Calu3 (cell line): ENCODE data around the gene PFKFB2. TPM values are rescaled to one million over a fixed set of nuclear protein-coding genes. Genes with fewer than 3 reads are reported as not detected.
"Not testable (repeated sequence)": the region's sequence is repeated elsewhere in the genome, so short reads cannot be mapped to it uniquely, and the experiment has no call there.

ENCODE experiments used
- BruUV-seq: library from RNA; stranded (reverse); fragments of 400-500 nt; replicated peaks from 2 replicates; lab custom pipeline; 2021; lab: Mats Ljungman, UMichigan
- CTCF ChIA-PET: fragments of 300-600 bp; sonication (Branson Sonifier 250); formaldehyde crosslinking; loops from one replicate; lab custom pipeline; 2022; ENCODE audit warnings: antibody characterized with exemption; lab: Charles Lee
- DNase-seq: peaks from one replicate; pipeline ENCODE4 v3.0.0; 2022
- H3K27ac Mint-ChIP-seq: one replicate; pipeline ENCODE4 v1.8.0; 2022; ENCODE audit warnings: mixed read lengths; ENCODE audit not compliant: unreplicated experiment
- H3K27me3 Mint-ChIP-seq: one replicate; pipeline ENCODE4 v1.8.0; 2022; ENCODE audit warnings: mixed read lengths; ENCODE audit not compliant: unreplicated experiment
- H3K36me3 Mint-ChIP-seq: one replicate; pipeline ENCODE4 v1.8.0; 2022; ENCODE audit warnings: mild to moderate bottlenecking, moderate library complexity, mixed read lengths; ENCODE audit not compliant: insufficient read depth, unreplicated experiment
- H3K4me1 Mint-ChIP-seq: one replicate; pipeline ENCODE4 v1.8.0; 2022; ENCODE audit warnings: mild to moderate bottlenecking, low read depth, mixed read lengths; ENCODE audit not compliant: unreplicated experiment
- H3K4me3 Mint-ChIP-seq: one replicate; pipeline ENCODE4 v1.8.0; 2022; ENCODE audit warnings: mild to moderate bottlenecking, low read depth, moderate library complexity, mixed read lengths; ENCODE audit not compliant: unreplicated experiment
- H3K9me3 Mint-ChIP-seq: one replicate; pipeline ENCODE4 v1.8.0; 2022; ENCODE audit warnings: low read depth, mixed read lengths; ENCODE audit not compliant: unreplicated experiment
- intact Hi-C: fragments of 100-400 bp; cut with micrococcal nuclease; formaldehyde crosslinking; loops from one replicate; pipeline ENCODE4 v1.10.0; 2022; ENCODE audit not compliant: unreplicated experiment
- total RNA-seq: library from RNA; stranded (reverse); gene quantifications from 2 replicates; pipeline ENCODE4 v1.2.3, GENCODE V29; 2022
- TF ChIP-seq, protein P1 (sequence below): fragments of 200-600 bp; IDR thresholded peaks from one replicate; pipeline ENCODE4 v1.8.0; 2022; ENCODE audit warnings: antibody characterized with exemption; ENCODE audit not compliant: unreplicated experiment

Gene PFKFB2
- total RNA-seq, 1 experiment from 2014 or later, result 54.4 TPM

DNA sequence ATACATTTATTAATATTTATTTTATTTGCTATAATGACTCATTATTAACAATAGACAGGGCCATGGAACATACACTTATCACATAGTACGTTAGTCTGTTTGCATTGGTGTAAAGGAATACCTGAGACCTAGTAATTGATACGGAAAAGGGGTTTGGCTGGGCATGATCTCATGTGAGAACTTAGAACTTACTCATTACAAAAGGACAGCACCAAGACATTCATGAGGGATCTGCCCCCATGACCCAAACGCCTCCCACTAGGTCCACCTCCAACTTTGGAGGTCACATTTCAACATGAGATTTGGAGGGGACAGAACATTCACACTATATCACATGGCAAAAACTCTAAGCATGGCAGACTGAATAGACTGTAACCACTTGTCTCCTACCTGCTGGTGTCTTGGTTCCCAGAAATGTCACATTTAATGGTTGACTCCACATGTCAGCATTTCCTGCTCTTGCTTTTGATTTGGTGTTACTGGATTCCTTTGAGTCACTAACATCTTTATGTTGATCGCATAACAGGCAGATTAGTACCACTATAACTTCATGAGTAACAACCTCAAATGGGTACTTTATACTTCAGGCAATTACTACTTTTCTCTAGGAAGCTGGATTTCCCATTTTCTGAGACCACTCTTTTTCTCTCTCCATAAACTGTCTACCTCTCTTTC lies 17.1 kb upstream of the PFKFB2 start:
- CTCF ChIA-PET, result interaction anchor here (1.5 kb wide), 2 partner anchors 14 to 31 kb away, joined by 3 to 5 read pairs; no protein-coding TSS in a partner anchor
- Mint-ChIP-seq H3K9me3 (no peaks in the 10 kb centered on the region), H3K4me1 (peaks cover 8% of the 10 kb centered on the region), H3K36me3 (peaks cover 29% of the 10 kb centered on the region), H3K27me3 (no peaks in the 10 kb centered on the region), H3K27ac (no peak overlapping the region), H3K4me3 (no peak overlapping the region)
- no TSS peak for BruUV-seq
- intact Hi-C loops, result no loop called here
- no peak for DNase-seq
- TF ChIP-seq, protein P1, sequence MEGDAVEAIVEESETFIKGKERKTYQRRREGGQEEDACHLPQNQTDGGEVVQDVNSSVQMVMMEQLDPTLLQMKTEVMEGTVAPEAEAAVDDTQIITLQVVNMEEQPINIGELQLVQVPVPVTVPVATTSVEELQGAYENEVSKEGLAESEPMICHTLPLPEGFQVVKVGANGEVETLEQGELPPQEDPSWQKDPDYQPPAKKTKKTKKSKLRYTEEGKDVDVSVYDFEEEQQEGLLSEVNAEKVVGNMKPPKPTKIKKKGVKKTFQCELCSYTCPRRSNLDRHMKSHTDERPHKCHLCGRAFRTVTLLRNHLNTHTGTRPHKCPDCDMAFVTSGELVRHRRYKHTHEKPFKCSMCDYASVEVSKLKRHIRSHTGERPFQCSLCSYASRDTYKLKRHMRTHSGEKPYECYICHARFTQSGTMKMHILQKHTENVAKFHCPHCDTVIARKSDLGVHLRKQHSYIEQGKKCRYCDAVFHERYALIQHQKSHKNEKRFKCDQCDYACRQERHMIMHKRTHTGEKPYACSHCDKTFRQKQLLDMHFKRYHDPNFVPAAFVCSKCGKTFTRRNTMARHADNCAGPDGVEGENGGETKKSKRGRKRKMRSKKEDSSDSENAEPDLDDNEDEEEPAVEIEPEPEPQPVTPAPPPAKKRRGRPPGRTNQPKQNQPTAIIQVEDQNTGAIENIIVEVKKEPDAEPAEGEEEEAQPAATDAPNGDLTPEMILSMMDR, result no peak

DNA sequence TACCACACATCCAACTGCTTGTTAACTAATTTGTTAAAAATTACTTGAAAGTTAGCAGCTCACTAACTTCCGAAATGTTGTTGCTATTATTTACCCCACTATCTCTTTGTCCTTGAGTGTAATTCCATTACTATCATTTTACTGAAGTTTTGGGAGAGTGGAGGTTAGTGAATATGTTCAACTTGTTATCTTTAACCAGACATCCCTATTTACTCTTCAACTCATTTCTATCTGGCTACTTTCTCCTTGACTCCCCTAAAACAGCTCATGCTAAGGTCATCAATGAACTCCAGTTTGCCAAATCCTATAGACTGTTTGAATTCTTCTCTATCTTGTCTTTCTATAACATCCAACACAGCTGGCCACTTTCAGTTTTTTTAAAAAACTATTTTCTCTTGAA lies 16.2 kb upstream of the PFKFB2 start:
- no TSS peak for BruUV-seq
- Mint-ChIP-seq H3K4me3 (no peak overlapping the region), H3K27me3 (no peaks in the 10 kb centered on the region), H3K9me3 (no peaks in the 10 kb centered on the region), H3K36me3 (peaks cover 20% of the 10 kb centered on the region), H3K27ac (no peak overlapping the region), H3K4me1 (peaks cover 8% of the 10 kb centered on the region)
- intact Hi-C loops, result no loop called here
- CTCF ChIA-PET, result no interaction called here
- TF ChIP-seq, protein P1, result no peak
- DNase-seq, result no peak

DNA sequence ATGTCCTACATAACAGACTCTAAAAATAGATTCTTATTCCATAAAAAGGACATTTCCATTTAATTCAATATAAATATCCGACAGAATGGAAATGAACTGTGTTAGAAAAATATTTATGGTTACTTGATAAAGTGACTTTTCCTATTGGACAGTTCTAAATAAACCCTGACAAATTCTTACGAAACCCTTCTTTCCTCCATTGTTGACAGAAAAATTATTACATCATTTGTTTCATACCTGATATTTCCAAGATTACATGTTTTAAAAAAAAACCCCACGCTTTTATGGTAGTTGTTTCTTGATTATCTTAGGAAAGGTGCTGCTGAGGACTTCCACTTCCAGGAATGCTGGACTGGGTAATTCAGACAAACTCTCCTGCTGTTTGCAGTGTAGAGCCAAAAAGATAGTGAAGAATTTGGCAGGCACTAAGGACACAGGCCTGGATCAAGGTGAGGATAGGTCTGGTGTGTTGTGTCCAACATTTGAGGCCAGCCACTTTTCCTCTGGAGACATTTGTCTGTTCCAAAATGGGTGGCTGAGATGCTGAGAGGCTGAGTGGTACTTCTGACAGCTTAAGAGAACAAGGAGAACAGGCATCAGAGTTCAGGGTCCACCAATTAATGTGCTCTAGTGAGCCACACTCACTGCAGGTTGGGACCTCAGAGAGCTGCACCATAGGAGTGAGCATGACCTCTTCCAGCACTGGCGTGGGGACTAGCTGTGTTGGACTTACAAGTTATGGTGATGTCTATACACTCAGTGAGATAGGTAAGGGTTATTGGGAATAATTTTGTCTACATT lies 13.5 kb upstream of the PFKFB2 start:
- CTCF ChIA-PET, result interaction anchor here (0.7 to 1.3 kb wide), 2 partner anchors 13 to 17 kb away, joined by 3 read pairs; partner anchors contain the start of gene PFKFB2
- H3K4me1 Mint-ChIP-seq, result peaks cover 16% of the 10 kb centered on the region
- no peak overlapping the region for H3K4me3 Mint-ChIP-seq
- no peak for DNase-seq
- intact Hi-C loops, result no loop called here
- no peaks in the 10 kb centered on the region for H3K27me3 Mint-ChIP-seq
- BruUV-seq, result no TSS peak
- H3K36me3 Mint-ChIP-seq, result peaks cover 25% of the 10 kb centered on the region
- H3K27ac Mint-ChIP-seq, result no peak overlapping the region
- H3K9me3 Mint-ChIP-seq, result no peaks in the 10 kb centered on the region
- TF ChIP-seq, protein P1, result no peak

DNA sequence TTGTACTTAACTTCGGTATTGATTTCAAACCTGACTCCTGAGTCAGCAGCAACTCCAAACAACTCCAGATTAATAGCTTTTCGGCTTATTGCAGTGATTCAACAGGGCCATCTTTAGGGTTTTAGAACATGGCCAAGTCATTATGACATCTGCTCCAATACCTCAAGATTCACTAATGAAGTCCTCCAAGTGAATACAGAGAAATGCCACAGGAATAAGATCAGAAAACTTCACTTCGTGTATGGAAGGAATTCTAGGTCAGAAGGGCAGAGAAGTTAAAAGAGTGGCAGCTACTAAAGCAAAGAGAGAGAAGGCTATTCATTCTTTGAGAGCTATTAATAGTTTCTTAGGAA lies 12.9 kb upstream of the PFKFB2 start:
- Mint-ChIP-seq H3K4me1 (peaks cover 22% of the 10 kb centered on the region), H3K4me3 (no peak overlapping the region), H3K9me3 (no peaks in the 10 kb centered on the region), H3K27me3 (no peaks in the 10 kb centered on the region), H3K27ac (no peak overlapping the region), H3K36me3 (peaks cover 26% of the 10 kb centered on the region)
- TF ChIP-seq, protein P1, result no peak
- DNase-seq, result no peak
- CTCF ChIA-PET, result interaction anchor here (0.7 to 1.3 kb wide), 2 partner anchors 12 to 17 kb away, joined by 3 read pairs; partner anchors contain the start of gene PFKFB2
- intact Hi-C loops, result no loop called here
- no TSS peak for BruUV-seq

DNA sequence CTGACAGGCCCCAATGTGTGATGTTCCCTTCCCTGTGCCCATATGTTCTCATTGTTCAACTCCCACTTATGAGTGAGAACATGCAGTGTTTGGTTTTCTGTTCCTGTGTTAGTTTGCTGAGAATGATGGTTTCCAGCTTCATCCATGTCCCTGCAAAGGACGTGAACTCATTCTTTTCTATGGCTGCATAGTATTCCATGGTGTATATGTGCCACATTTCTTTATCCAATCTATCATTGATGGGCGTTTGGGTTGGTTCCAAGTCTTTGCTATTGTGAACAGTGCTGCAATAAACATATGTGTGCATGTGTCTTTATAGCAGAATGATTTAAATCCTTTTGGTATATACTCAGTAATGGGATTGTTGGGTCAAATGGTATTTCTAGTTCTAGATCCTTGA lies 11.7 kb upstream of the PFKFB2 start:
- peaks cover 36% of the 10 kb centered on the region for H3K36me3 Mint-ChIP-seq
- H3K9me3 Mint-ChIP-seq, BruUV-seq, intact Hi-C loops, DNase-seq, H3K27me3 Mint-ChIP-seq, H3K4me3 Mint-ChIP-seq, H3K27ac Mint-ChIP-seq: not testable (repeated sequence)
- CTCF ChIA-PET, result interaction anchor here (0.9 kb wide), 1 partner anchor 10 kb away, joined by 3 read pairs; the partner anchor contains the start of gene YOD1
- peaks cover 34% of the 10 kb centered on the region for H3K4me1 Mint-ChIP-seq
